ENCODE measurements around the gene UBAC2. TPM values are rescaled to one million over a fixed set of nuclear protein-coding genes. Genes with fewer than 3 reads are reported as not detected.

Gene UBAC2
- total and polyA plus RNA-seq, 2 experiments from 2014 or later, result 78.2 to 83.1 TPM

DNA sequence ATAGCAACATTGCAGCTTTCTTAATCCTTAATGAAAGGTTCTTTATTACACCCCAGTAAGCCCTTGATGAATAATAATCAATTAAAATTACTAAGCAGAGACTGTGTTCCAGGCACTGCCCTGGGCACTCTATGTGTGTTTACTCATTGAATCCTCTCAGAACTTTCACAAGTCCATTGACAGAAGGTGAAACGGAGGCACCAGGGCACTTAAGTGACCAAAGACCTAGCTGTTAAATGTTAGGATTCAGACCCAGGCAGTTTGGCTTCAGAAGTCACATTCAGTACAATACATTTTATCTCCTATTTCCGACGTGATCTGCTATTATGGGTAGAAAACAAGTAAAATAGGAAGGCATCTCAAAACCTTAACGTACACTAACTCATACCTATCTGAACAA is 103.9 kb downstream of the UBAC2 start:
- DNase-seq (ENCODE audit: low spot score), result no peak
- Histone ChIP-seq H3K9me3 (ENCODE audit: low read depth) (no peaks in the 10 kb centered on the region), H3K9me2 (replicated peaks; ENCODE audit: insufficient read depth) (no peaks in the 10 kb centered on the region), H2AFZ (no peak overlapping the region), H3K27ac (no peak overlapping the region), H4K20me1 (ENCODE audit: insufficient read depth, poor library complexity, severe bottlenecking) (no peaks in the 10 kb centered on the region), H3K27me3 (no peaks in the 10 kb centered on the region), H3K4me2 (no peak overlapping the region), H3K79me2 (peaks cover 4% of the 10 kb centered on the region), H3K4me3 (no peak overlapping the region), H3K4me1 (ENCODE audit: insufficient read depth) (peaks cover 13% of the 10 kb centered on the region), H3K36me3 (replicated peaks; ENCODE audit: insufficient read depth, low read depth) (no peaks in the 10 kb centered on the region)
- WGBS (ENCODE audit: low lambda C conversion rate, missing lambda C conversion rate), result 89% methylated on average over 4 of the region's 4 CpGs
- TF ChIP-seq EZH2 (IDR thresholded peaks at IDR 0.05; ENCODE audit: borderline replicate concordance) (no peak), EZH2phosphoT487 (IDR thresholded peaks at IDR 0.05; ENCODE audit: low read depth, severe bottlenecking, unreplicated experiment) (no peak)
- TF ChIP-seq, protein P1, sequence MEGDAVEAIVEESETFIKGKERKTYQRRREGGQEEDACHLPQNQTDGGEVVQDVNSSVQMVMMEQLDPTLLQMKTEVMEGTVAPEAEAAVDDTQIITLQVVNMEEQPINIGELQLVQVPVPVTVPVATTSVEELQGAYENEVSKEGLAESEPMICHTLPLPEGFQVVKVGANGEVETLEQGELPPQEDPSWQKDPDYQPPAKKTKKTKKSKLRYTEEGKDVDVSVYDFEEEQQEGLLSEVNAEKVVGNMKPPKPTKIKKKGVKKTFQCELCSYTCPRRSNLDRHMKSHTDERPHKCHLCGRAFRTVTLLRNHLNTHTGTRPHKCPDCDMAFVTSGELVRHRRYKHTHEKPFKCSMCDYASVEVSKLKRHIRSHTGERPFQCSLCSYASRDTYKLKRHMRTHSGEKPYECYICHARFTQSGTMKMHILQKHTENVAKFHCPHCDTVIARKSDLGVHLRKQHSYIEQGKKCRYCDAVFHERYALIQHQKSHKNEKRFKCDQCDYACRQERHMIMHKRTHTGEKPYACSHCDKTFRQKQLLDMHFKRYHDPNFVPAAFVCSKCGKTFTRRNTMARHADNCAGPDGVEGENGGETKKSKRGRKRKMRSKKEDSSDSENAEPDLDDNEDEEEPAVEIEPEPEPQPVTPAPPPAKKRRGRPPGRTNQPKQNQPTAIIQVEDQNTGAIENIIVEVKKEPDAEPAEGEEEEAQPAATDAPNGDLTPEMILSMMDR (IDR thresholded peaks at IDR 0.05; ENCODE audit: poor library complexity), result no peak

DNA sequence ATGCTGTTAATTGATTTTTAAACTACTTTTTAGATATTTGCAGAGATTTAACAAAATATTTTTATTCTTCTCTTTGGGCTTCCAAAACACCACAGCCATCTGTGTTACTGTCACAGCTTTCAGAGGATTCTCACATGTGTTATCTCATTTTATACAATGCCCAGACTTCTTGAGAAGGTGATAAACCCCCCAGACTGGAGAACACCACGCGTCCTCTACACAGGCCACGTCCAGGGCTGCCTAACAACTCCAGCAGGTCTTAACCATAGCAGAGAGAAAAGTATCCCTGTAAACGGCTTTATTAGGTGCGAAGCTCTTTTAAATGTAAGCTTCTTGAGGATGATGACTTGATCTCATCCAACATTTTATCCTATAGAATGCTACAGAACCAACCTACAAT is 104.5 kb downstream of the UBAC2 start:
- peaks cover 7% of the 10 kb centered on the region for H3K79me2 ChIP-seq
- no peaks in the 10 kb centered on the region for H3K36me3 ChIP-seq (replicated peaks; ENCODE audit: insufficient read depth, low read depth)
- H3K4me1 ChIP-seq (ENCODE audit: insufficient read depth), result peaks cover 19% of the 10 kb centered on the region
- no peaks in the 10 kb centered on the region for H3K9me3 ChIP-seq (ENCODE audit: low read depth)
- no peaks in the 10 kb centered on the region for H4K20me1 ChIP-seq (ENCODE audit: insufficient read depth, poor library complexity, severe bottlenecking)
- WGBS (ENCODE audit: low lambda C conversion rate, missing lambda C conversion rate), result 77% methylated on average over 5 of the region's 5 CpGs
- H3K27me3 ChIP-seq, result no peaks in the 10 kb centered on the region
- H2AFZ ChIP-seq, result no peak overlapping the region
- H3K27ac ChIP-seq, result no peak overlapping the region
- no peaks in the 10 kb centered on the region for H3K9me2 ChIP-seq (replicated peaks; ENCODE audit: insufficient read depth)
- no peak overlapping the region for H3K4me2 ChIP-seq
- DNase-seq (ENCODE audit: low spot score), result no peak
- TF ChIP-seq, protein P1 (IDR thresholded peaks at IDR 0.05; ENCODE audit: poor library complexity), result no peak
- no peak for TF ChIP-seq EZH2 (IDR thresholded peaks at IDR 0.05; ENCODE audit: borderline replicate concordance)
- TF ChIP-seq EZH2phosphoT487 (IDR thresholded peaks at IDR 0.05; ENCODE audit: low read depth, severe bottlenecking, unreplicated experiment), result no peak
- H3K4me3 ChIP-seq, result no peak overlapping the region

DNA sequence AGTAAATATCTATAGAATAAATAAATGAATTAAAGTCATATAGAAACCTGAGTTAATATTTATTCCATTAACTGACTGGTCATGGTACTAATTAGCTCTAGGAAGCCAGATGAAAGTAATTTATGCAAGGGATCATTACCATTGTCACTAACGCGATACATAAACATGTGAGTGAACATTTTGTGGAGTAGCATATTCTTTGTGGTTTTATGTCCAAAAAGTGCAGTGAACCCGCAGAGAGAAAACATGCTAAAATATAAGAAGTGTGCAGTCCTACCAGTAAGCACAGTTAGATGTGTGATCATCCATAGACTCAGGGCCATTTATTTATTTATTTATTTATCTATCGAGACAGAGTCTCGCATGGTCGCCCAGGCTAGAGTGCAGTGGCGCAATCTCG is 104.9 kb downstream of the UBAC2 start:
- no peak overlapping the region for H3K27ac ChIP-seq
- no peak for TF ChIP-seq EZH2 (IDR thresholded peaks at IDR 0.05; ENCODE audit: borderline replicate concordance)
- TF ChIP-seq, protein P1 (IDR thresholded peaks at IDR 0.05; ENCODE audit: poor library complexity), result no peak
- WGBS (ENCODE audit: low lambda C conversion rate, missing lambda C conversion rate), result 91% methylated on average over 8 of the region's 8 CpGs
- peaks cover 7% of the 10 kb centered on the region for H3K79me2 ChIP-seq
- no peak overlapping the region for H2AFZ ChIP-seq
- H3K9me2 ChIP-seq (replicated peaks; ENCODE audit: insufficient read depth), result no peaks in the 10 kb centered on the region
- no peak for DNase-seq (ENCODE audit: low spot score)
- H3K4me2 ChIP-seq, result no peak overlapping the region
- H3K4me1 ChIP-seq (ENCODE audit: insufficient read depth), result peaks cover 20% of the 10 kb centered on the region
- H3K27me3 ChIP-seq, result no peaks in the 10 kb centered on the region
- H3K9me3 ChIP-seq (ENCODE audit: low read depth), result no peaks in the 10 kb centered on the region
- H3K36me3 ChIP-seq (replicated peaks; ENCODE audit: insufficient read depth, low read depth), result no peaks in the 10 kb centered on the region
- H4K20me1 ChIP-seq (ENCODE audit: insufficient read depth, poor library complexity, severe bottlenecking), result no peaks in the 10 kb centered on the region
- no peak overlapping the region for H3K4me3 ChIP-seq

DNA sequence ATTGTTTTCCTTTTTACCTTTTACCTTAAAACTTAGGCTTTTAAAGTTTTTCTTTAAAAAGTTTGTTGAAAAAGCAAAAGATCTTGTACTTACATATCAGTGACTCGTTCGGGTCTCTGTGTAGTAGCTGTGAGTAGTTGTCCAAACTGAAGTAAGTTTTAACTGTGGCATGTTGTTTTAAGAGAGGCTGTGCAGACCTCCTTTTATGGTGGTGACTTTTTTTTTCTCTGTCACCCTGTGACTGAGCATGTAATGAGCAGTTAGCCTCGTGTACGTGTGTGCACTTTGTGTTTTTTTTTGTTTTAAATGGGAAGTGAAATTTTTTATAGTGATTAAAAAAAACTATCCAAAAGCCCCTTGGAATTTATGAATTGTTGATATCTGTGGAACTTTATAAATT is 106.6 kb downstream of the UBAC2 start, which contains the start of gene GPR183:
TSS of gene GPR183 (minus strand) at position 153 of the 400 bp plus-strand sequence. CDS start 11,254 bp downstream, outside the sequence.
- Histone ChIP-seq H3K27ac (peak within 1 kb of the TSS; percentile 68), H3K9me3 (ENCODE audit: low read depth) (no peaks in the 10 kb centered on the region), H3K4me2 (peak within 1 kb of the TSS; percentile 16), H3K27me3 (no peaks in the 10 kb centered on the region), H3K79me2 (peaks cover 7% of the 10 kb centered on the region), H3K4me3 (no peak within 1 kb of the TSS), H4K20me1 (ENCODE audit: insufficient read depth, poor library complexity, severe bottlenecking) (no peaks in the 10 kb centered on the region), H2AFZ (no peak within 1 kb of the TSS), H3K4me1 (ENCODE audit: insufficient read depth) (peaks cover 24% of the 10 kb centered on the region), H3K36me3 (replicated peaks; ENCODE audit: insufficient read depth, low read depth) (no peaks in the 10 kb centered on the region), H3K9me2 (replicated peaks; ENCODE audit: insufficient read depth) (no peaks in the 10 kb centered on the region)
- DNase-seq (ENCODE audit: low spot score), result no peak
- WGBS (ENCODE audit: low lambda C conversion rate, missing lambda C conversion rate), result 23% methylated on average over 4 of the region's 4 CpGs
- TF ChIP-seq EZH2phosphoT487 (IDR thresholded peaks at IDR 0.05; ENCODE audit: low read depth, severe bottlenecking, unreplicated experiment) (no peak), EZH2 (IDR thresholded peaks at IDR 0.05; ENCODE audit: borderline replicate concordance) (no peak)
- TF ChIP-seq, protein P1 (IDR thresholded peaks at IDR 0.05; ENCODE audit: poor library complexity), result no peak

Data from hepatocyte (in vitro differentiated cells).